Measurements from ENCODE around the gene PLEKHG4. TPM values are rescaled to one million over a fixed set of nuclear protein-coding genes. Genes with fewer than 3 reads are reported as not detected.

The PLEKHG4 gene
- total RNA-seq, 1 experiment from 2014 or later: 38.5 TPM

- H3K9me2 ChIP-seq (ENCODE audit: insufficient read depth): no peaks in the 10 kb centered on the region
- H3K27me3 ChIP-seq (ENCODE audit: insufficient read depth, low read length): no peaks in the 10 kb centered on the region
- no peak overlapping the region for H2AFZ ChIP-seq (ENCODE audit: low read depth, low read length, poor library complexity, severe bottlenecking)
- peaks cover 45% of the 10 kb centered on the region for H3K79me2 ChIP-seq (ENCODE audit: insufficient read depth, low read length)
- no peak overlapping the region for H3K4me2 ChIP-seq (ENCODE audit: low read length)
- DNase-seq (ENCODE audit: low read depth, low spot score) (no peak), ATAC-seq (no peak)
- ChIA-PET POLR2A (interaction anchor here (1.1 to 1.2 kb wide), 3 partner anchors 9 to 10 kb away, joined by 3 to 5 read pairs (median 4); partner anchors contain the start of gene TMEM208), RAD21 (ENCODE audit: low non-redundant PET in 1 of 2, low total read pairs in 2 of 2, uncharacterized antibody in 2 of 2, unreplicated experiment in 2 of 2) (no interaction called here), CTCF (interaction anchor here (2.2 kb wide), 1 partner anchor 11 kb away, joined by 9 read pairs; the partner anchor contains the start of gene TMEM208)
- peaks cover 24 to 46% of the 10 kb centered on the region in 2 experiments for H3K36me3 ChIP-seq (ENCODE audit: control insufficient read depth in 1 of 2, insufficient read depth in 2 of 2, low read length in 2 of 2)
- no peak for TF ChIP-seq ATF3 (IDR thresholded peaks at IDR 0.05)
- TF ChIP-seq RAD21 (IDR thresholded peaks at IDR 0.05; ENCODE audit: low read depth): no peak
- TF ChIP-seq SIN3A (IDR thresholded peaks at IDR 0.05; ENCODE audit: low read depth): no peak
- TF ChIP-seq POLR2AphosphoS5 (IDR thresholded peaks at IDR 0.05; ENCODE audit: low read depth, low read length): no peak
- TF ChIP-seq SP1 (IDR thresholded peaks at IDR 0.05; ENCODE audit: low read depth): no peak
- TF ChIP-seq FOSL1 (IDR thresholded peaks at IDR 0.05; ENCODE audit: low read depth): no peak
- TF ChIP-seq EZH2 (IDR thresholded peaks at IDR 0.05): no peak
- no peak for TF ChIP-seq YY1 (IDR thresholded peaks at IDR 0.05; ENCODE audit: extremely low read depth, insufficient replicate concordance, low read depth, low read length)
- no peak for TF ChIP-seq SRF (IDR thresholded peaks at IDR 0.05; ENCODE audit: low read depth)
- H3K9ac ChIP-seq (ENCODE audit: low read length): no peak overlapping the region
- intact Hi-C loops (cut with micrococcal nuclease): no loop called here
- H4K20me1 ChIP-seq (ENCODE audit: insufficient read depth): no peaks in the 10 kb centered on the region
- peak overlapping the region; percentile 1; the same call in 1 of the 2 replicates for H3K27ac ChIP-seq (ENCODE audit: low read depth, low read length)
- peaks cover 23 to 42% of the 10 kb centered on the region in 2 experiments for H3K4me1 ChIP-seq (ENCODE audit: control insufficient read depth in 1 of 2, insufficient read depth in 2 of 2, low read length in 2 of 2)
- no peak overlapping the region for H3K4me3 ChIP-seq (replicated peaks in 1 of 2; ENCODE audit: low read depth in 1 of 2, low read length in 2 of 2)
- TSS peak; percentile 21 for BruUV-seq (replicated peaks)
- no peaks in the 10 kb centered on the region for H3K9me3 ChIP-seq (ENCODE audit: control insufficient read depth in 1 of 2, insufficient read depth in 1 of 2, low read depth in 1 of 2, low read length in 2 of 2)
Measured at GRCh38 chr16:67237396-67238277, 41.7 kb upstream of the PLEKHG4 start.

- Histone ChIP-seq H3K9me2 (ENCODE audit: insufficient read depth) (no peaks in the 10 kb centered on the region), H3K9ac (ENCODE audit: low read length) (no peak overlapping the region), H4K20me1 (ENCODE audit: insufficient read depth) (no peaks in the 10 kb centered on the region), H3K27ac (ENCODE audit: low read depth, low read length) (no peak overlapping the region), H3K4me2 (ENCODE audit: low read length) (no peak overlapping the region), H3K4me3 (replicated peaks in 1 of 2; ENCODE audit: low read depth in 1 of 2, low read length in 2 of 2) (no peak overlapping the region), H3K27me3 (ENCODE audit: insufficient read depth, low read length) (no peaks in the 10 kb centered on the region), H3K9me3 (ENCODE audit: control insufficient read depth in 1 of 2, insufficient read depth in 1 of 2, low read depth in 1 of 2, low read length in 2 of 2) (no peaks in the 10 kb centered on the region), H3K36me3 (ENCODE audit: control insufficient read depth in 1 of 2, insufficient read depth in 2 of 2, low read length in 2 of 2) (peaks cover 24 to 45% of the 10 kb centered on the region in 2 experiments), H3K79me2 (ENCODE audit: insufficient read depth, low read length) (peaks cover 51% of the 10 kb centered on the region), H3K4me1 (ENCODE audit: control insufficient read depth in 1 of 2, insufficient read depth in 2 of 2, low read length in 2 of 2) (peaks cover 23 to 47% of the 10 kb centered on the region in 2 experiments), H2AFZ (ENCODE audit: low read depth, low read length, poor library complexity, severe bottlenecking) (no peak overlapping the region)
- intact Hi-C loops (cut with micrococcal nuclease): no loop called here
- BruUV-seq (replicated peaks): no TSS peak
- ATAC-seq (no peak), DNase-seq (ENCODE audit: low read depth, low spot score) (no peak)
- ChIA-PET RAD21 (ENCODE audit: low non-redundant PET in 1 of 2, low total read pairs in 2 of 2, uncharacterized antibody in 2 of 2, unreplicated experiment in 2 of 2) (no interaction called here), CTCF (no interaction called here), POLR2A (interaction anchor here (1.1 to 1.2 kb wide), 2 partner anchors 8 to 11 kb away, joined by 3 to 4 read pairs; partner anchors contain the start of gene TMEM208)
- TF ChIP-seq SIN3A (IDR thresholded peaks at IDR 0.05; ENCODE audit: low read depth) (no peak), EZH2 (IDR thresholded peaks at IDR 0.05) (no peak), CTCF (IDR thresholded peaks at IDR 0.05 in 2 of 3, conservative IDR thresholded peaks at IDR 0.05 in 1 of 3; ENCODE audit: borderline replicate concordance in 1 of 3, insufficient read depth in 1 of 3, low read depth in 2 of 3, low read length in 2 of 3) (no peak), REST (IDR thresholded peaks at IDR 0.05; ENCODE audit: low read depth) (no peak), ELF1 (IDR thresholded peaks at IDR 0.05; ENCODE audit: borderline replicate concordance, low read depth) (no peak), ZNF274 (IDR thresholded peaks at IDR 0.05; ENCODE audit: low read depth, low read length) (no peak), YY1 (IDR thresholded peaks at IDR 0.05; ENCODE audit: extremely low read depth, insufficient replicate concordance, low read depth, low read length) (no peak)
Measured at GRCh38 chr16:67238278-67238575, 41.1 kb upstream of the PLEKHG4 start.

Measured in HCT116 (cell line).